Activated T-cell treated with anti-CD3 and anti-CD28 coated beads, Interleukin-2, amount 50 U/mL, for 48 hours (primary cell): ENCODE data around the gene ATF3.
"Not testable (repeated sequence)": the region's sequence is repeated elsewhere in the genome, so short reads cannot be mapped to it uniquely, and the experiment has no call there.

Source experiments
- DNase-seq, 2 experiments: peaks; one replicate each; pipeline ENCODE4 v3.0.0-alpha.2; 2020

ATF3 gene

DNA sequence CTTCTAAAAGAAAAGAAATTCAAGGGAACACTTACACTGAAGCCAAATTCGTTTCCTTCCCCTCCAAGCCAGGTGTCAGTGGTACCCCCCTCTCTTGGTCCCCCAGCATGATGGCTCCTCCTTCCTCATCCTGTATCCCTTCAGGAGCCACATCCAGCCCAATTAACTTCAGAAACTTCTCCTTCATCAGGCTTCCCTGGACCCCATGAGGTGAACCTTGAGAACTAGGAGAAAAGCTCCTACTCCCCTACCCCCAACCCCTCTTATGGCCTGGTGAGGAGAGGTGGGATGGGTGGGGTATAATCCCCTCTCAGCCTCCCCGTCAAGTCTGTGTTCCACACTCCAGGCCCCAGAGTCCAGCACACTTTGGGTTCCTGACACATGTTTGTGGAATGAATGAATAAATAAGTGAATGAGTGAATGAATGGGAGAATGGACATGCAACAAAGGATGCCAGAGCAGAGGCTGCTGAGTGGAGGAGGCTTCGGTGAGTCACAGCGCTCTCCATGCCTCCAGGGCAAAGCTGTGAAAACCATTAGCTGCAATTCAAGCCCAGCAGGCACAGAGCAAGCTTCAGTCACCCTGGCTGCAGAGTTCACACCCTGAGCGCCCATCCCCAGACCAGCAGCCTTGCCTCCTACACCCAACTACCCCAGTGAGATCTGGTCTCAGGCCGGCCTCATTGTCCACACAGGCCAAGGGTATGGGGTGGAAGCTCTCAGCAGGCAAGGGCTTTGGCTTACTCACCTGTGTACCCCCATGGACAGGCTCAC lies 47.3 kb downstream of the ATF3 start:
- DNase-seq, result no peak

DNA sequence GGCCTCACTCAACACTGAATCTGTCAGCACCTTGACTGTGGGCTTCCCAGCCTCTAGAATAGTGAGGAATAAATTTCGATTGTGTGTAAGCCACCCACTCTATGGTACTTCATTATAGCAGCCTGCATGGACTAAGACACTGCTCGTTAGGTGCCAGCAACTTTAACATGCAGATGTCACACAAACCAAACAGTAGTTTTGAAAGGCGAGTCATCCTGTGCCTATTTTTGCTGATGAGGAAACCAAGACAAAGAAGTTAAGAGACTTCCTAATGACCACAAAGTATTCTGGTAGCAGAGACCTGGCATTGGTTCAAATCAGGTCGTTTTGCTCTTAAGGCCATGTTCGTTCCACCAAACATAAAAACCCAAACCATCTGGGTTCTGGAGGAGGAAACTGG lies 48.2 kb downstream of the ATF3 start:
- no peak for DNase-seq

DNA sequence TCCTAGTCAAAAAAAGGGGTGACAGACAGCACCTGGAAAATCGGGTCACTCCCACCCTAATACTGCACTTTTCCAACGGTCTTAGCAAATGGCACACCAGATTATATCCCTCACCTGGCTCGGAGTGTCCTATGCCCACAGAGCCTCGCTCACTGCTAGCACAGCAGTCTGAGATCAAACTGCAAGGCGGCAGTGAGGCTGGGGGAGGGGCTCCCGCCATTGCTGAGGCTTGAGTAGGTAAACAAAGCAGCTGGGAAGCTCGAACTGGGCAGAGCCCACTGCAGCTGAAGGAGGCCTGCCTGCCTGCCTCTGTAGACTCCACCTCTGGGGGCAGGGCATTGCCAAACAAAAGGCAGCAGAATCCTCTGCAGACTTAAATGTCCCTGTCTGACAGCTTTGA lies 49.7 kb downstream of the ATF3 start:
- not testable (repeated sequence) for DNase-seq

DNA sequence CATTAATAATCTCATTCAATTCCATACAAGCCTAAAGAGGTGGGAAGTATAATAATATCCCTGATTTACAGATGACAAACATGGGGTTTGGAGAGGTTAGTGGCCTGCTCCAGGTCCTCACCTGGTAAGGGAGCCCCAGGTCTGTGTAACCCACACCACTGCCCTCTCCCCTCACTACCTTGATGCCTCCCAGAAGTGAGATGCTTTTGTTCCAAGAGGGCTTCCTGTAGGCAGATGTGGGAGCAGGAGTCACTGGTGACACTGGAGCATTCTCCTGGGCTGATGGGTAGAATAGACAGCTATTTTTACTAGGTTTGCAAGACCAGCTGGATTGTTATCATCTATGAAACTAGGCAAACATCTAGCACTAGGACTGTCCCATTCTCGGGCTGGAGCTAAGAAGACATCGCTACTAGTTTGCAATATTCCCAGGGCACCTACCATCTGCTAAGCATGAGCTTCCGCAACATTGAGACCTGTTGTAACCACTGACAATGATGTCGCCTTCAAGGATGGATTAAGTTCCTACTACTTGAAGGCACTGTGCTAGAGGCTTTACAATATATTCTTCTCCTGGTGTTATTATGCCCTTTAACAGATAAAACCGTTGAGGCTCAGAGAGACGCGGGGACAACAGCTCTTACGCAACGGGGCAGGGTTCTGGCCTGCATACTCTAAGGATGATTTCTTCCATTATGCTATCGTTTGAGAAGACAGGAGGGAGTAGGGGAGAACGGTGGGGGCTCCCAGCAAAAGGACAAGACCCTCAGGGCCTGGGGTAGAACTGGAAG lies 56.0 kb downstream of the ATF3 start:
- DNase-seq, result no peak

DNA sequence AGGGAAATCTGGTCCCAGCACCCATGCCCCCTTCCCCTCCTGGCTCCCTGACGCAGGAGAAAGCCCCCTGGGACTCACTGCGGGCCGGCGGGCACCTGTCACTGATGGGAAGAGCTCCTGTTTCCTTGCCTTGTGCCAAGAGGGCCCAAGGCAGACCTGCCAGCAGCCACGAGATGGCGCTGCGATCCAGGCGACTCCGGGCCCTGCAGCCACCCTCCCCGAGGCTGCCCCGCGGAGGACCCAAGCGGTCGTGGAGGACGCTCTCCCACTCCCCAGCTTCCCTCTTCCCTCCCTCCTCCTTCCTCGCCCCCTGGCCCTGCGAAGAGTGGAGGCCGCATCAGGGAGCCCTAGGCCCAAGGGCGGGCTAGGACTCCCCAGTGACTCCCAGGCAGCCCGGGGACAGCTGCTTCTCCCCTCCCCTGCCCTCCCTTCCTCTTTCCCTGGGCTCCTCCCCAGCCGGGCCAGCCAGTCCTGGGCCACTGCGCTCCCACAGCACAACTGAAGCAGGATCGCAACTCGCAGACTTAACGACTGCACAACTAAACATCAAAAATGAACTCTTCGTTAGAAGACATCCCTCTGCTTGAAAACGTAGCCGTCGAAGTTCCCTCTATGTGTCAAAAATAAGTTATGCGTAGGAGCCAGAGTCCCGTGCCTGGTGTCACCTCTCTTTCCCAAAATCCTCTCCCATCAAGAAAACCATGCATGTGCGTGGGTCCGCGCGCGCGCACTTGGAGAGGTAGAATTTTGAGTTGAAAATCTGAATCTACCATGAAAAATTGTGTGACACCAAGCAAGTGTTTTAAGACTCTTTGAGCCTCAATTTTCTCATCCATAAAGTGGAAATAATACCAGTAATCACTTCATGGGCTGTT lies 56.9 kb downstream of the ATF3 start:
- peak; percentile 89 to 92 for DNase-seq

DNA sequence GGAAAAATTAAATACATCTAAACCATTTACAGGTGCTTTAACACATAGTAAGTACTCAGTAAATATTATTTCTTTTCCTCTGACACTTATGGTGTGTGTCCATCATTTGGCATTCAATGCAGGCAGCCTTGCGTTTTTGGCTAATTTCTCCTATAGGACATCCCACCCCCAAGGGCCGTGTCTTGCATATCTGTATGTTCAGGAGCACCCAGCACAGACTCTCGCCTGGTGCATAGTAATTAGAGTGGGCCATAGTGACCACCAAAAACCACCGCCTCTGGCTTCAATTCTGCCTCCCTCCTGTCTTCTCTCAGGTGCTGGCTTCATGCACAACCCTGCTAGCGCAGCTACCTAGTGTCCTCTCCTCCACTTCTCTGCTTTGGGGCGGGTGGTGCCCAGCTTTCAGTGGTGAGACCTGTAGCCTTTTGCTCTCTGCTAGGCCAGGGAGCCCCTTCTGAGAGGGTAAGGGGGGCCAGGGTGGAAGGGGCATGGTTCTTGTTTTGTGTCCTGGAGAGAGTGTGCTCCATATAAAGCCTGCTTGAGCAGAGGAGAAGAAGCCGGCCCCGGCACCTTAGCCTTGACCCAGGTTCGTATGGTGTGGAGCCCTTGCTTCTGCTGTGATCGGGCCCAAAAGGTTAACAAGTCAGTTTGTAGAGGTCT lies 57.7 kb downstream of the ATF3 start:
- no peak for DNase-seq

DNA sequence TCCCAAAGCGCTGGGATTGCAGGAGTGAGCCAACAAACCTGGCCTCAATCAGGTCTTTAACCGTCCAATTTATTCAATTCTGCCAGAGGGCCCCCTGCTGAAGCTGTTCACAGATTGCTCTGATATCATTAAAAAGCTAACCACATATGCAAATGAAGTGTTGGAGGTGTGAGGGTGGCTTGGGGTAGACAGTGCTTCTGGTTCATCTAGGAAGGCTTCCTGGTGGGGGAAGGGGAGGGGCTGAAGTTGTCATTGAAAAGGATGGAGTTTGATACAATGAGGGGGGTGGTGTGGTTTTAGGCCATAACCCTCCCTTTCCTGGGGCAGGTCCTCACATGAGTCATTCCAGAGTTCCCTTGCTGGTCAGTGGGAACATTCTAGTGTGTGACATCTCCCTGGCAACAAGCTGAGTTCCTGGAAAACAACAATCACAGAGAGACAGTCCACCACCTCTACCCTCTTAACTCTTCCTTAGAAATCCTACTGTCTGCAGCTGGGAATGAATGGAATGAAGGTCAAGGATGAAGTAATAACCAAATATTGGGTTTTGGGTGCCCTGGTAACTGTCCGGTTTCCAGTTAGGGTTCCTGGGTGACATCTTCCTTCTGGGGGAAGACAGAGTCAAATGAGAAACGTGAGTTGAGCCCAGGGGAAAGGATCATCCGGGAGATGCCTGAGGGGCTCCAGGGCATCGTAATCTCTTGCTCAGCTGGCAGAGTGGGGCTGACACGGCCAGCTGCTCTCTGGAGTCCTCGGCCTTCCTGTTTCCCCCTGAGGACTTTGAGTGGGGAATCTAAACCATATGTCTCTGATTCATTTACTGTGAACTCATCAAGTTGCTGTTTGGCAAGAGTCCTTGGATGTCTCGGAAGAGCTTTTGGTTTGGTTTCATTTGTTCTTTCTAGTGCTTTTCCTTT lies 58.9 kb downstream of the ATF3 start:
- DNase-seq, result peak in 1 of 2 experiments; percentile 27

DNA sequence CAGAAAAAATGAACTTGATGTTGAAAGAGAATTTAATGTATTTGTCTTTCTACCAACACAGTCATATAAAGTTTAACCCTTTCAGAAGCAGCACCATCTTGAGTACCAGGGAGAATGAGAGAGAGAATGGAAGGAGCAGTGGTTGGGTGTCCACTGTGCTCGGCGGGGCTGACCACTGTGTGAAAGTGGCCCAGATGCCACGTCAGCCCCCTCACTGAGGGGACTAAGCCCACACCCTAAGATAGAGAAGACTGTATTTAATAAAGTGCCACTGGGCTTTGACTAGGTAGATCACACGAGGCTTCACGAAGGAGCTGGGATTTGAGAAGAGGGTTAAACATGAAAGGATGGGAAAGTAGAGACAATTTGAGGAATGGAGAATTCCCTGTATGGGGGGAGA lies 59.9 kb downstream of the ATF3 start:
- no peak for DNase-seq

DNA sequence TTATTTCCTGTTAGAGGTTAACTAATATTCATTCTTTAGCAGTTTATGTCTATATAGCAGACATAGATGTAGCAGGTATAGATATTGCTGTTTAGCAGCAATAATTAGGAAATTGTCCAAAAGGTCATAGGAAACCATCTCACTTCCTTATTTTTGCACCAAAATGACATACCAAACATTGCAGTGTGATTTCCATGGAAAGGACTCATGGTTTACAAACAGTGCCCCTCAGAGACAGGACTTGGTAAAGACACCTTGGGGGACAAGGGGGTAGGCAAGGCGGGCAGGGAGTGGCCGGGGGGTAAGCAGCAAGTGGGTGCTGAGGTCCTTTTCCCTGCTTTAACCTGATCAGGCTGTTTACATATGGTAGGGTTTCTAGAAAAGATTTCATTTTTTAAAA lies 60.5 kb downstream of the ATF3 start:
- DNase-seq, result no peak

DNA sequence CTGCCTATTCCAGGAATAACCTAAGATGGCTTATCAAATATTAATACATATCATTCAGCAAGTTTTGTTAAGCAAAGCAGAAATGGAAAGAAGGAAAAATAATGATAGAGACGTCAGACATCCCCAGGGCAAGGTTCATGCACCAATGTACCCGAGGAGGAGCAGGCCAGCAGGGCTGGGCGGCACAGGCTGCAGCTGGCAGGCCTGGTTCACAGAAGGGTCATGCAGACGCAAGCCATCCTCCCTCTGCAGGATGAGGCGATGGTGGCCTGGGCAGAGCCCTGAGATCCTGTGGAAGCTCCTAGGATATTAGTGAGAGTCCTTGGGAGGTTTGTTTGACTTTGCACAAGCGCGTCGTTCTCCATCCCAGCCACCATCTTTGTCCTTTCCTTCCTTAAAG lies 61.0 kb downstream of the ATF3 start:
- no peak for DNase-seq

DNA sequence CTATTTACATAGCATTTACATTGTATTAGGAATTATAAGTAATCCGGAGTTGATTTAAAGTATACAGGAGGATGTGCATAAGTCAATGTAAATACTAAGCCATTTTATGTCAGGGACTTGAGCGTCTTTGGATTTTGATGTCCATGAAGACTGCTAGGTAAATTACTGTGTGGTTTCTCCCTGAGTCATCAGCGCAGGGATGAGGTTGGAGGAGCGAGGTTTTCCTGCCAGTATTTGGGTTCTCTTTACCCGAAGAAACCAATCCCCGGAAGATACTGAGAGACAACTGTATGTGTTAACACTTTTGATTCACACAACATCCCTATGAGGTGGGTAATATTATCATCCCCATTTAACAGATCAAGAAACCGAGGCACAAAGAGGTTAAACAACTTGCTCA lies 61.7 kb downstream of the ATF3 start:
- no peak for DNase-seq
